Head of caudate nucleus (tissue), 42 donors: ENCODE results near the gene B4GALT6.

Experiments used
- DNase-seq, 42 donors: peaks; one replicate each; pipeline versions ENCODE4 v3.0.0 to v3.0.0-alpha.2; 2020 to 2021; ENCODE audit warnings: mixed read lengths in 7 of 42
- intact Hi-C: fragments of 100-400 bp; cut with DNase I; formaldehyde crosslinking; loops from one replicate; pipeline ENCODE4 v1.15.0; 2022

B4GALT6 gene

DNA sequence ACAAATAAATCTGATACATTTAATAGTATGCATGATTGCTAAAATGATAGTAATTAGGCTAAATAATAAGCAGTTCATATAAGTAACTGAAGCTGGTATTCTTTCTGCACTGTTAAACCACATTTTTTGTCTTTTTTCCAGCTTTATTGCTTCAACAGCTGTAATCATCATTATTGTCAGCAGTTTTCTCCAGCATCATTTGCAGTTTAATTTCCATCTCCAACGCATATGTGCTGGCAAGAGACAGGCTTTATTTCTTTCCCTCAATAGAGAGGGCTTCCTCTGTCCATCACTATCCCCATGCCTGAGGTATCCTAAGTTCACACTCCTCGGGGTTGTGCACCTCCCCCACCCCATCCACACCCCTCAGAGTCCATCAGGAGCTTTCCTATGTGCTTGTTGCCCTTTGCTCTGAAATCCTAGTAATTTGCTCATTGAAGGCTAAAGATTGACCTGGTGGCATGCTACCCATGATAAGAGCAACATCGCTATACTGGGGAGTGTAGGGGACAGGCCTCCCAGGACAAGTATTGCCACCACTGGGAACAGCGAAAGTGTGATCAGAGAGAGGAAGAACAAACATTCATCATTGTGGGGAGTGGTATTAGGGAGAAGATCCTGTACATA is 37.1 kb downstream of the B4GALT6 start:
- intact Hi-C loops = no loop called here
- DNase-seq = no peak

- intact Hi-C loops = no loop called here
- no peak for DNase-seq
Observed at GRCh38 chr18:31646332-31647126, 37.9 kb downstream of the B4GALT6 start.

DNA sequence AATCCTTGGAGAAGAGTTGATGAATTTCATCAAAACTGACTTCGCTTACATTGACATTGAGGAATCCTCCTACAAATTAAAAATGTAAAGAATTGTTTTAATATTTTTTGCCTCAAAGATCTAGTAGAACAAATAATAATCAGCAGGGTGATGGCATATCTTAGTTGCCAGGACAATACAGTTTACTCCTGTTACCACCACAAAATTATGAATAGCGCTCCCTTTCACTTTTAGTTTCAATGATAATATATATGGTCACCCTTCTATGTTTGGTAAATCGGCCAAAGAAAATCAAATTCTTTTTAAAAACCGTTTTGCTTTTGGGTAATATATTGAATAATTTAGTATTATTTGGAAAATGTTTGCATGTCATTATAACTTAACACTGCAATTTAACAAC is 39.0 kb downstream of the B4GALT6 start:
- intact Hi-C loops = no loop called here
- no peak for DNase-seq

DNA sequence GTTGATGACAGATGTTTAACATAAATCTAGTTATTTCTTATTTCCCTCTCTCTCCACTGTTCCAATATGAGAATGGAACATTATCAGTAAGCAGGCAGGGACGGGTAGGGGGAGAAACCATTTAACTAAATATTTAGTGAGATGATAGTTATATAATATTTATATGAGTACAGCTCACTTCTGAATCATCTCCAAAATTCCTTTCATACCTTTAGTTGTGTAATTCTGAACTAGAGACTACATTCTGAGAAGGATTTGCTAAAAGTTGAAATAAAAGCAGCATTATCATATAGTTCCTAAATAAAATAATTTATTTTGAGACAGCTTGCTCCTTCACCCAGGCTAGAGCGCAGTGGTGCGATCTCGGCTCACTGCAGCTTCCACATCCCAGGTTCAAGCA is 41.4 kb downstream of the B4GALT6 start:
- DNase-seq = no peak
- intact Hi-C loops = no loop called here

- intact Hi-C loops = no loop called here
Observed at GRCh38 chr18:31637445-31637844, 46.9 kb downstream of the B4GALT6 start.

GRCh38 chr18:31636387-31636786 is 48.0 kb downstream of the B4GALT6 start:
- DNase-seq = no peak
- intact Hi-C loops = no loop called here

More at GRCh38 chr18:31637445-31637844, 46.9 kb downstream of the B4GALT6 start:
- DNase-seq = no peak

DNA sequence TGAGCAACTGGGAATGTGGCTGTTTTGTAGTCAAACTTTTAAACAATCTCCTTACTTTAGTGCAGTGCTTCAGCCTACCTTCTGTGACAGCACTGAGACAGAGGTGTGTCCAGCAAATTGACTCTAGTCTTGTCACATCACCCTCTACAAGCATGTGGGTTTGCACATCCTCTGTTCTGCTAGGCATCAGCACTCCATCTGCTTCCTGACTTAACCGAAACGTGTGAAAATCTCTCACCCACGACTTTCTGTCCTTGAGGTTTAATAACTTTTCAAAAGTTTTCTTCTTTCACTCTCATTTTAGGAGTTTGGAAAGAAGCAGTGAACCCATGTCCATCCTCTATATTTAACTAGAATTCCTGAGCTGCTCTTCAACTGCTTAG is 50.1 kb downstream of the B4GALT6 start:
- DNase-seq = no peak
- intact Hi-C loops = no loop called here

DNA sequence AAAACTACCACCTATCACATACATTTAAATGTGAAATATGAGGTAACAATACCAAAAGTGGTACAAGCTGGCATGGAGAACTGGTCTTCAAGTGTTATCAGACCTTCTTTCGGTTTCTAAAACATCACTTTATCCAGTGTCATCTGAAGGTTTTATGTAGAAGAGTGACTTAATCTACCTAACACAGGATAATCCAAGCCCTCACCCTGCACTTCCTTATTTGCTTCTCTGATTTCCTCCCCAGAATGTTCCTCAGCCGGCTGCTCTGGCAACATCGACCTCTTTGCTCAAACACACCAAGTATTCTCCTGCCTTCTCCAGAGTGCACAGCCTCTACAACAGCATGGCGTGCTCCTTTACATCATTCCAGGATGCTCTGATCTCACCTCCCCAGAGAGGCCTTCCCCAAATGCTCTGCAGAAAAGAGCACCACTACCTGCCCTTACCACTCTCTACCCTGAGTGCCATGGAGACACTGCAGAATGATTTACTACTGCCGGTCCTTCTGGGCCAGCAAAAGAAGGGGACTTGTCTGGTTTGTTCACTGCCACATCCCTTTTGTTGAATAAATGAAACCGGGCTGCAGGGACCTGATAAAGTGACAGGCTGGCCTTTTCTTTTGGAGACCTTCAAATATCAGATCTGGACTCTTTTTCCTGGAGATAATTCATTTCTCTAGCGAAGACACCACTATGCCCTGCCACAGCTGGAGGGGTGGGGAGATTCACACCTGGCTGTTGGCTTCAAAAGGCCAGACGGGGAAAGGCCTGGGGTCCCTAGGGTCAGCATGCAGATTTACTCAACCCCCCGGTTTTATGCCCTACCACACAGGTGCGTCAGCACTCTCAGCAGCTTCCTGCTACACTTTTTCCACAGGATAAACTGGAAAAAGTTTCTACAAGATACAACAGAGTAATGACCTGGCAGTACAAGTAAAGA is 50.7 kb downstream of the B4GALT6 start:
- intact Hi-C loops = no loop called here

DNA sequence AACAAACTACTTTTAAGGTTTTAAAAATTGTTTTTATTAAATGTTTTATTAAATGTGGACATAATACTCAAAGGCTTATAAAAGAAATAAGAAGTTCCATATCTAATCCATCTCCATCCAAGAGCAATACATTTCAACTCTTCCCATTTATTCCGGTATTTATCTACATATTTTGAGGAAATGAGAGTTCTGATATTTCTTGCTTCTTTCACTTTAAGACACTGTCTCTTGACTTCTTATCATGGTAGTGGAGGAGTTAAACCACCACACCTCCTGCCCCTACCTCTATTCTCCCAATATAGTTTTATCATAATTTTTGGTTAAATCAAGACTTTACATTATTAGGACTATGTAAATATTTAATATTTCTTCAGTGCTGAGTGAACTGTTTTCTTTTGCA is 52.0 kb downstream of the B4GALT6 start:
- DNase-seq = no peak
- intact Hi-C loops = no loop called here

More for the DNA sequence above, 50.7 kb downstream of the B4GALT6 start:
- DNase-seq = no peak

- no peak for DNase-seq
- intact Hi-C loops = no loop called here
Observed at GRCh38 chr18:31631526-31631925, 52.9 kb downstream of the B4GALT6 start.

DNA sequence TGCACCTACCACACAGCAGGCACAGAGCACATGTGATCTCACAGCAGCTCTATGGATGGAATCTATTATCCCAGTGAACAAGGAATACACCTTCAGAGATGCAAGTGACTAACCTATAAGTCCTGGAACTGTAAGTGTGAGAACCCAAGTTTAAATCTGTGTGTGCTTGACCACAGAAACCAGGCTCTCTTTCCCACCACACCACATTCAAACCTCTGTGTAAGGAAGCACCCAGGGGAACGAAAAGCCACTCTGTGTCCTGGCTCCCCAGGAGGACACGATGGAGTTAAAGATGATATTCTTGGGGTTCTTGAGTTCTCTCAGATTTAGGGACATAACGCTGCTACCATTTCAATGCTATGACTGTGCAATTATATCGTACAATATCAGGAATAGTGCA is 53.8 kb downstream of the B4GALT6 start:
- intact Hi-C loops = no loop called here
- DNase-seq = no peak

GRCh38 chr18:31626409-31626808 is 58.0 kb downstream of the B4GALT6 start:
- intact Hi-C loops = no loop called here

GRCh38 chr18:31624892-31625640 is 59.3 kb downstream of the B4GALT6 start:
- intact Hi-C loops = no loop called here
- no peak for DNase-seq

More at GRCh38 chr18:31626409-31626808, 58.0 kb downstream of the B4GALT6 start:
- DNase-seq = no peak

- intact Hi-C loops = no loop called here
- no peak for DNase-seq
Observed at GRCh38 chr18:31619291-31619690, 65.1 kb downstream of the B4GALT6 start.

DNA sequence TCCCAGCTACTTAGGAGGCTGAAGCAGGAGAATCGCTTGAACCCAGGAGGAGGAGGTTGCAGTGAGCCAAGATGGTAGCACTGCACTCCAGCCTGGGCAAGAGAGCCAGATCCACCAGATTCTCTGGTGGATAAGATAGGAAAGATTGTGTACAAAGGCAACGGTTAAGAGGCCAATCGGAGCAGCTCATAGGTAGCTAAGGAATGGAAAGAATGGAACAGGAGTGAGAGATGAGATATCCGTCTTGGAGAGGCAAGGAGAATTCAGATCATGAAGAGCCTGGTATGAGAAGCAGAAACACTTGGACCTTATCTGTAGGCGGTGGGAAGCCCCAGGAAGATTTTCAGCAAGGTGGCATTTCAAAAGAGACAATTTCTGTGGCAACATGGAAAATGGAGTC is 65.6 kb downstream of the B4GALT6 start:
- intact Hi-C loops = no loop called here
- DNase-seq = no peak

GRCh38 chr18:31617031-31617717 is 67.2 kb downstream of the B4GALT6 start:
- intact Hi-C loops = no loop called here
- peak in 5 of 42 donors; percentile 18 to 51 (median 25) for DNase-seq

DNA sequence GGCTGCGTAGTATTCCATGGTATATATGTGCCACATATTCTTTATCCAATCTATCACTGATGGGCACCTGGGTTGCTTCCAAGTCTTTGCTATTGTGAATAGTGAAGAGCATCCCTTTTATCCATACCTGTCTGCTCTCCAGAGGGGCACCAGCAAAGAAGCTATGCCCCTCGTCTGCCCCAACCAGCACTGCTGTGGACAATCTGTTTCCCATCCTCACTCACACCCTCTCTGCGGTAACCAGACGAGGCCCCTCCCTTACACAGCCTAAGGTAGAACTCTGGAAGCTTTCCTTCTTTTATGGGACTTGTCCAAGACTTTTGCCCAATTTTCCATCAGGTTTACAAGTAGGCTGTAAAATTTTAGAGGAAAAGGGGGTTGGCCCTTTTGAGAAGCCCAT is 67.8 kb downstream of the B4GALT6 start:
- intact Hi-C loops = no loop called here
- DNase-seq = no peak

GRCh38 chr18:31614044-31614443 is 70.3 kb downstream of the B4GALT6 start:
- DNase-seq = no peak
- intact Hi-C loops = no loop called here

DNA sequence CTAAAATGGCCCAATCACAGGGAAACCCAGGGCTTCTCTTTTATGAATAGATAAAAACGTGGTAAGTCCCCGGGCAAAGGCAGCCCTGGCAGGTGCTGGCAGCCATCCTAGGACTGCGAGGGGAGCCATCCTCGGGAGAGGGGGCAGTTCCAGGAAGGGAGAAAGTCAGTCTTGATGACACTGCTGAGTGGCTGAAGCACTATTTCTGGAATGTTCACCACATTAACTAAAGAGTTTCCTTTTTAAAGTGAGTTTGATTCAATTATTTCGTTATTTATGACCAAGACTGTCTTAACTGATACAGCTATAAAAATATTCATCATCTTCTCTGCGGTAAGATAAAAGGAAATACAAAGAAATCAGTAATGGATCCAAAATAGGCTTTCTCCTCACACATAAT is 72.3 kb downstream of the B4GALT6 start:
- DNase-seq = no peak
- intact Hi-C loops = no loop called here
